Embryonic facial prominence (tissue), 1 donor: Measurements from ENCODE around the gene ZC3HAV1L.
A peak's percentile ranks its signal among the peaks of the same experiment; 100 is the strongest.
"Not testable (repeated sequence)": the region's sequence is repeated elsewhere in the genome, so short reads cannot be mapped to it uniquely, and the experiment has no call there.

Source experiments
- DNase-seq: peaks from one replicate; pipeline ENCODE4 v3.0.0-alpha.2; 2016; ENCODE audit errors: extremely low spot score

ZC3HAV1L gene

GRCh38 chr7:139035586-139036353 is at the start of gene ZC3HAV1L:
TSS of gene ZC3HAV1L (minus strand) at chr7:139036042. CDS start at chr7:139036017, 25 bp downstream.
- DNase-seq: peak; percentile 74

GRCh38 chr7:139084709-139085108 is 48.9 kb upstream of the ZC3HAV1L start:
- no peak for DNase-seq

GRCh38 chr7:139081584-139081983 is 45.7 kb upstream of the ZC3HAV1L start:
- DNase-seq: no peak

- no peak for DNase-seq
Observed at GRCh38 chr7:139080905-139081304, 45.1 kb upstream of the ZC3HAV1L start.

GRCh38 chr7:139079861-139080260 is 44.0 kb upstream of the ZC3HAV1L start:
- DNase-seq: no peak

GRCh38 chr7:139078911-139079310 is 43.1 kb upstream of the ZC3HAV1L start:
- DNase-seq: no peak

GRCh38 chr7:139078399-139078798 is 42.6 kb upstream of the ZC3HAV1L start:
- no peak for DNase-seq

GRCh38 chr7:139077706-139078105 is 41.9 kb upstream of the ZC3HAV1L start:
- DNase-seq: not testable (repeated sequence)

- DNase-seq: no peak
Observed at GRCh38 chr7:139075871-139076686, 40.2 kb upstream of the ZC3HAV1L start.

- DNase-seq: peak; percentile 76
Observed at GRCh38 chr7:139075031-139075652, 39.3 kb upstream of the ZC3HAV1L start.

GRCh38 chr7:139072796-139073195 is 37.0 kb upstream of the ZC3HAV1L start:
- no peak for DNase-seq

GRCh38 chr7:139071680-139072079 is 35.8 kb upstream of the ZC3HAV1L start:
- no peak for DNase-seq

GRCh38 chr7:139068544-139069399 is 32.9 kb upstream of the ZC3HAV1L start:
- no peak for DNase-seq

- no peak for DNase-seq
Observed at GRCh38 chr7:139066315-139066714, 30.5 kb upstream of the ZC3HAV1L start.

- no peak for DNase-seq
Observed at GRCh38 chr7:139065323-139065722, 29.5 kb upstream of the ZC3HAV1L start.

GRCh38 chr7:139061416-139061815 is 25.6 kb upstream of the ZC3HAV1L start:
- no peak for DNase-seq

- DNase-seq: no peak
Observed at GRCh38 chr7:139060695-139061237, 24.9 kb upstream of the ZC3HAV1L start.

- no peak for DNase-seq
Observed at GRCh38 chr7:139059905-139060304, 24.1 kb upstream of the ZC3HAV1L start.

GRCh38 chr7:139058943-139059342 is 23.1 kb upstream of the ZC3HAV1L start:
- DNase-seq: peak; percentile 40

- no peak for DNase-seq
Observed at GRCh38 chr7:139055674-139056073, 19.8 kb upstream of the ZC3HAV1L start.

GRCh38 chr7:139054656-139055055 is 18.8 kb upstream of the ZC3HAV1L start:
- DNase-seq: not testable (repeated sequence)
